Endodermal cell (in vitro differentiated cells): Measurements from ENCODE around the gene PLD2. TPM values are rescaled to one million over a fixed set of nuclear protein-coding genes. Genes with fewer than 3 reads are reported as not detected.

Source experiments
- DNase-seq: peaks from one replicate; pipeline ENCODE4 v3.0.0-alpha.2; 2017
- H3K27ac ChIP-seq: 2 replicates; pipeline ENCODE4 v1.5.1; 2013; ENCODE audit warnings: mild to moderate bottlenecking, low read depth, low read length, moderate library complexity
- H3K27me3 ChIP-seq: 2 replicates; pipeline ENCODE4 v1.6.1; 2013; ENCODE audit warnings: mild to moderate bottlenecking, low read length, moderate library complexity; ENCODE audit not compliant: insufficient read depth, control insufficient read depth, poor library complexity, severe bottlenecking
- H3K36me3 ChIP-seq: 2 replicates; pipeline ENCODE4 v1.7.0; 2013; ENCODE audit warnings: mild to moderate bottlenecking, low read length, moderate library complexity; ENCODE audit not compliant: control insufficient read depth, insufficient read depth
- H3K4me1 ChIP-seq: one replicate; pipeline ENCODE4 v1.7.0; 2013; ENCODE audit warnings: low read length; ENCODE audit not compliant: control insufficient read depth, insufficient read depth
- H3K4me3 ChIP-seq: 2 replicates; pipeline ENCODE4 v1.5.1; 2013; ENCODE audit warnings: mild to moderate bottlenecking, low read length, moderate library complexity
- H3K9ac ChIP-seq: 2 replicates; pipeline ENCODE4 v1.6.1; 2013; ENCODE audit warnings: mild to moderate bottlenecking, low read length, moderate library complexity; ENCODE audit not compliant: poor library complexity, severe bottlenecking; ENCODE audit errors: extremely low read depth
- H3K9me3 ChIP-seq: 2 replicates; pipeline ENCODE4 v1.6.1; 2013; ENCODE audit warnings: mild to moderate bottlenecking, low read length, moderate library complexity; ENCODE audit not compliant: control insufficient read depth
- H3K27ac Mint-ChIP-seq: 2 replicates; pipeline ENCODE4 v1.8.0; 2020; ENCODE audit warnings: mixed read lengths
- H3K27me3 Mint-ChIP-seq: 2 replicates; pipeline ENCODE4 v1.8.0; 2021; ENCODE audit warnings: mild to moderate bottlenecking, mixed read lengths; ENCODE audit not compliant: insufficient read depth
- H3K36me3 Mint-ChIP-seq: 2 replicates; pipeline ENCODE4 v1.8.0; 2020; ENCODE audit warnings: low read depth, mixed read lengths
- H3K4me1 Mint-ChIP-seq: 2 replicates; pipeline ENCODE4 v1.8.0; 2020; ENCODE audit warnings: mixed read lengths
- H3K4me3 Mint-ChIP-seq: 2 replicates; pipeline ENCODE4 v1.8.0; 2020; ENCODE audit warnings: mild to moderate bottlenecking, moderate library complexity, mixed read lengths
- H3K9me3 Mint-ChIP-seq: 2 replicates; pipeline ENCODE4 v1.8.0; 2020; ENCODE audit warnings: mild to moderate bottlenecking, mixed read lengths
- WGBS, 2 experiments: methylation state at CpG; one replicate each; pipeline versions ENCODE4 v1.1.5 to v1.1.7; 2013; ENCODE audit warnings: missing lambda C conversion rate in 2 of 2, mixed read lengths in 1 of 2; ENCODE audit not compliant: insufficient coverage in 1 of 2, insufficient read length in 1 of 2; 5-methylcytosine and 5-hydroxymethylcytosine counted together
- total RNA-seq, 2 donors: library from RNA; stranded (reverse); fragmentation: NEBNext Ultra II Directional in 1 of 2; extraction: Animal tissue kit (Norgen Biotek cat#: 25700) in 1 of 2; gene quantifications; 2 replicates in 1 of 2; 3 replicates in 1 of 2; pipeline ENCODE4 v1.2.1, GENCODE V29; 2021
- TF ChIP-seq, protein P1 (sequence below): fragments of 200-600 bp; sonication (generic); conservative IDR thresholded peaks from 2 replicates; pipeline ENCODE4 v1.5.0; 2021; ENCODE audit warnings: antibody characterized with exemption, mild to moderate bottlenecking

The PLD2 gene
- total RNA-seq, 2 donors from 2014 or later, result 72.7 to 75.2 TPM

GRCh38 chr17:4858068-4858881 lies 51.3 kb downstream of the PLD2 start:
- Mint-ChIP-seq H3K9me3 (no peaks in the 10 kb centered on the region), H3K27ac (peak overlapping the region; percentile 49), H3K36me3 (peaks cover 15% of the 10 kb centered on the region), H3K27me3 (no peaks in the 10 kb centered on the region), H3K4me1 (peaks cover 54% of the 10 kb centered on the region), H3K4me3 (no peak overlapping the region)
- Histone ChIP-seq H3K4me1 (peaks cover 11% of the 10 kb centered on the region), H3K4me3 (no peak overlapping the region), H3K36me3 (peaks cover 7% of the 10 kb centered on the region), H3K9me3 (no peaks in the 10 kb centered on the region), H3K27me3 (no peaks in the 10 kb centered on the region), H3K9ac (no peak overlapping the region), H3K27ac (peak overlapping the region; percentile 24)
- TF ChIP-seq, protein P1, sequence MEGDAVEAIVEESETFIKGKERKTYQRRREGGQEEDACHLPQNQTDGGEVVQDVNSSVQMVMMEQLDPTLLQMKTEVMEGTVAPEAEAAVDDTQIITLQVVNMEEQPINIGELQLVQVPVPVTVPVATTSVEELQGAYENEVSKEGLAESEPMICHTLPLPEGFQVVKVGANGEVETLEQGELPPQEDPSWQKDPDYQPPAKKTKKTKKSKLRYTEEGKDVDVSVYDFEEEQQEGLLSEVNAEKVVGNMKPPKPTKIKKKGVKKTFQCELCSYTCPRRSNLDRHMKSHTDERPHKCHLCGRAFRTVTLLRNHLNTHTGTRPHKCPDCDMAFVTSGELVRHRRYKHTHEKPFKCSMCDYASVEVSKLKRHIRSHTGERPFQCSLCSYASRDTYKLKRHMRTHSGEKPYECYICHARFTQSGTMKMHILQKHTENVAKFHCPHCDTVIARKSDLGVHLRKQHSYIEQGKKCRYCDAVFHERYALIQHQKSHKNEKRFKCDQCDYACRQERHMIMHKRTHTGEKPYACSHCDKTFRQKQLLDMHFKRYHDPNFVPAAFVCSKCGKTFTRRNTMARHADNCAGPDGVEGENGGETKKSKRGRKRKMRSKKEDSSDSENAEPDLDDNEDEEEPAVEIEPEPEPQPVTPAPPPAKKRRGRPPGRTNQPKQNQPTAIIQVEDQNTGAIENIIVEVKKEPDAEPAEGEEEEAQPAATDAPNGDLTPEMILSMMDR, result no peak
- peak; percentile 66 for DNase-seq
- 59 to 73% methylated on average over 3 to 7 of the region's 7 CpGs for WGBS, 2 experiments

GRCh38 chr17:4858882-4859260 lies 51.9 kb downstream of the PLD2 start:
- H3K9me3 ChIP-seq, result no peaks in the 10 kb centered on the region
- peak overlapping the region; percentile 24 for H3K27ac ChIP-seq
- Mint-ChIP-seq H3K4me1 (peaks cover 50% of the 10 kb centered on the region), H3K4me3 (no peak overlapping the region), H3K36me3 (peaks cover 15% of the 10 kb centered on the region), H3K9me3 (no peaks in the 10 kb centered on the region), H3K27me3 (no peaks in the 10 kb centered on the region), H3K27ac (peak overlapping the region; percentile 49)
- peaks cover 7% of the 10 kb centered on the region for H3K36me3 ChIP-seq
- H3K27me3 ChIP-seq, result no peaks in the 10 kb centered on the region
- TF ChIP-seq, protein P1, result no peak
- WGBS, 2 experiments, result 27 to 44% methylated on average over 5 of the region's 5 CpGs
- peaks cover 11% of the 10 kb centered on the region for H3K4me1 ChIP-seq
- H3K9ac ChIP-seq, result no peak overlapping the region
- DNase-seq, result peak; percentile 79
- H3K4me3 ChIP-seq, result no peak overlapping the region

- Histone ChIP-seq H3K9me3 (no peaks in the 10 kb centered on the region), H3K4me3 (no peak overlapping the region), H3K36me3 (peaks cover 7% of the 10 kb centered on the region), H3K4me1 (peaks cover 11% of the 10 kb centered on the region), H3K9ac (no peak overlapping the region), H3K27ac (no peak overlapping the region), H3K27me3 (no peaks in the 10 kb centered on the region)
- Mint-ChIP-seq H3K9me3 (no peaks in the 10 kb centered on the region), H3K36me3 (peaks cover 10% of the 10 kb centered on the region), H3K27ac (peak overlapping the region; percentile 57), H3K4me3 (no peak overlapping the region), H3K27me3 (no peaks in the 10 kb centered on the region), H3K4me1 (peaks cover 43% of the 10 kb centered on the region)
- WGBS, 2 experiments, result 83 to 88% methylated on average over 27 to 32 of the region's 32 CpGs
- no peak for DNase-seq
- TF ChIP-seq, protein P1, result no peak
These were observed 53.1 kb downstream of the PLD2 start for GRCh38 chr17:4859816-4860625.
